ENCODE data around the gene GCN1. TPM values are rescaled to one million over a fixed set of nuclear protein-coding genes. Genes with fewer than 3 reads are reported as not detected.

Gene GCN1
- total RNA-seq, 2 donors from 2014 or later: 39.3 to 120 TPM

GRCh38 chr12:120175062-120175461 is 19.5 kb downstream of the GCN1 start:
- DNase-seq (ENCODE audit: low spot score): no peak

DNA sequence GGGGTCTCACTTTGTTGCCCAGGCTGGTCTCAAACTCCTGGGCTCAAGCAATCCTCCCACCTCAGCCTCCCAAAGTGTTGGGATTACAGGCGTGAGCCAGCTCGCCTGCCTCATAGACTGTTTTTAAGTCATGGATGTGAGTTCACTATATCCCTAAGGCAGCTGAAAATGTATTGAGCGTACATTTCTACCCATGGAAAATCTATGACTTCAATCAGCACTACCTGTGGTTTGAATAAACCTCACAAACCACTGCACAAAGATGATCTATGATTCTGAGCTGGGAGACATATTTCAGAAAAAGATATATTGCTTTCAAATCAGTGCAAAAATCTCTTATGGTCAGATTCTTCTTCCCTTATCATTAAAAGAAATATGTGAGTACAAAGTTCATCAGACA is 22.5 kb downstream of the GCN1 start:
- DNase-seq (ENCODE audit: low spot score): no peak
- intact Hi-C loops (cut with DNase I): no loop called here
- WGBS: 97% methylated on average over 3 of the region's 3 CpGs
- Histone ChIP-seq H3K27me3 (replicated peaks; ENCODE audit: insufficient read depth) (no peaks in the 10 kb centered on the region), H3K4me1 (replicated peaks) (no peaks in the 10 kb centered on the region), H3K4me3 (no peak overlapping the region), H3K27ac (no peak overlapping the region), H3K9me3 (no peaks in the 10 kb centered on the region), H3K36me3 (peaks cover 25 to 29% of the 10 kb centered on the region in 2 donors)
- TF ChIP-seq POLR2AphosphoS5 (IDR thresholded peaks at IDR 0.05) (no peak), POLR2A (IDR thresholded peaks at IDR 0.05) (no peak), CTCF (IDR thresholded peaks at IDR 0.05) (no peak)

More at GRCh38 chr12:120175062-120175461, 19.5 kb downstream of the GCN1 start:
- Histone ChIP-seq H3K9me3 (no peaks in the 10 kb centered on the region), H3K36me3 (peaks cover 21 to 33% of the 10 kb centered on the region in 2 donors), H3K27ac (no peak overlapping the region), H3K27me3 (replicated peaks; ENCODE audit: insufficient read depth) (no peaks in the 10 kb centered on the region), H3K4me3 (no peak overlapping the region), H3K4me1 (replicated peaks) (no peaks in the 10 kb centered on the region)
- 90% methylated on average over 5 of the region's 5 CpGs for WGBS
- no peak for TF ChIP-seq POLR2A (IDR thresholded peaks at IDR 0.05)
- TF ChIP-seq CTCF (IDR thresholded peaks at IDR 0.05): no peak
- TF ChIP-seq POLR2AphosphoS5 (IDR thresholded peaks at IDR 0.05): no peak
- intact Hi-C loops (cut with DNase I): no loop called here

GRCh38 chr12:120170631-120171030 is 23.9 kb downstream of the GCN1 start:
- Histone ChIP-seq H3K9me3 (no peaks in the 10 kb centered on the region), H3K4me1 (replicated peaks) (no peaks in the 10 kb centered on the region), H3K4me3 (no peak overlapping the region), H3K36me3 (peaks cover 16 to 28% of the 10 kb centered on the region in 2 donors), H3K27me3 (replicated peaks; ENCODE audit: insufficient read depth) (no peaks in the 10 kb centered on the region), H3K27ac (no peak overlapping the region)
- intact Hi-C loops (cut with DNase I): no loop called here
- DNase-seq (ENCODE audit: low spot score): no peak
- no peak for TF ChIP-seq POLR2A (IDR thresholded peaks at IDR 0.05)
- TF ChIP-seq POLR2AphosphoS5 (IDR thresholded peaks at IDR 0.05): no peak
- TF ChIP-seq CTCF (IDR thresholded peaks at IDR 0.05): no peak
- WGBS: 94% methylated on average over 7 of the region's 7 CpGs

DNA sequence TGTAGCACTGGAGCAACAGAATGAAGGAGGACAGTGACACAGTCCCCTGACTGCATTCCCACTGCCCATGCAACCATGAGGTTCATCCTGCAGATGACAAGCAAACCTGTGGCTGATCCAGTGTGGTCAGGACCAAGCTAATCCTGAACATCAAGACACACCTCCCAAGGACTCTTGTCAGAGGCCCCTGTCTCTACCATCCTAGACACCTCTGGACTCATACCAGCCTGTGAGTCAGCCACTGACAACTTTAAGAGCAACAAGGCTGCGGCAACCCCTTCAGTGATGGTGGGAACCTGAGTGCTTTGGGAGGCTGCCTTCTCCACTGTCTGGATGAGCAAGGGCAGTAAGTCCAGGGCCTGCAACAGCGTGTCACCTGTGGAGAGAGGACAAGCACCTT is 24.6 kb downstream of the GCN1 start:
- Histone ChIP-seq H3K4me1 (replicated peaks) (no peaks in the 10 kb centered on the region), H3K4me3 (no peak overlapping the region), H3K36me3 (peaks cover 14 to 23% of the 10 kb centered on the region in 2 donors), H3K27ac (no peak overlapping the region), H3K27me3 (replicated peaks; ENCODE audit: insufficient read depth) (no peaks in the 10 kb centered on the region), H3K9me3 (no peaks in the 10 kb centered on the region)
- DNase-seq (ENCODE audit: low spot score): no peak
- 100% methylated on average over 2 of the region's 2 CpGs for WGBS
- no peak for TF ChIP-seq POLR2AphosphoS5 (IDR thresholded peaks at IDR 0.05)
- no peak for TF ChIP-seq CTCF (IDR thresholded peaks at IDR 0.05)
- no peak for TF ChIP-seq POLR2A (IDR thresholded peaks at IDR 0.05)
- intact Hi-C loops (cut with DNase I): no loop called here

GRCh38 chr12:120168337-120168736 is 26.2 kb downstream of the GCN1 start:
- WGBS: 98% methylated on average over 4 of the region's 4 CpGs
- TF ChIP-seq CTCF (IDR thresholded peaks at IDR 0.05): no peak
- no peak for TF ChIP-seq POLR2AphosphoS5 (IDR thresholded peaks at IDR 0.05)
- no peak for TF ChIP-seq POLR2A (IDR thresholded peaks at IDR 0.05)
- Histone ChIP-seq H3K9me3 (no peaks in the 10 kb centered on the region), H3K4me3 (no peak overlapping the region), H3K27ac (no peak overlapping the region), H3K36me3 (peaks cover 7 to 23% of the 10 kb centered on the region in 2 donors), H3K4me1 (replicated peaks) (no peaks in the 10 kb centered on the region), H3K27me3 (replicated peaks; ENCODE audit: insufficient read depth) (no peaks in the 10 kb centered on the region)
- intact Hi-C loops (cut with DNase I): no loop called here
- DNase-seq (ENCODE audit: low spot score): no peak

Measured in prostate gland (tissue), 2 donors.